ENCODE measurements around the gene CFAP92.
A peak's percentile ranks its signal among the peaks of the same experiment; 100 is the strongest.

The CFAP92 gene

DNA sequence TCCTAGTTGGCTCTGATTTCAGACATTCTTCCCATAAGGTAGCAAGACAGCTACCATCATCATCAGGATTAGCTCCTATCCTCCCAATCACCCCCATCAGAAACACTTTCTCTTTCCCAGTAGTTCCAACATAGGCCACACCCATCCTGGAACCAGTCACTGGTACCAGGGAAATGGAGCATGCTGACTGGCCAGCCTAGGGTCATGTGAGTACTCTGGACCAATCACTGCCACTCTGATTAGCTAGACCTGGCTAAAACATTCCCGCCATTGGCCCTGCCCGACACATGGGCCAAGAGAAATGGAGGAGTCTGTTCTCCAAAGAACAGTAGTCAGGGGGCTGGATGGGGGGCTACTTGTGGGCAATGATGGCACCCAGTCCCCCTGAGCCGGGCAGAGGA lies 19.6 kb upstream of the CFAP92 start:
- DNase-seq (ENCODE audit: low spot score), result peak; percentile 43
- ChIA-PET CTCF (interaction anchor here (0.6 kb wide), 1 partner anchor 240 kb away, joined by 3 read pairs; no protein-coding TSS in a partner anchor), POLR2A (ENCODE audit: low non-redundant PET) (no interaction called here)
- H3K27ac ChIP-seq, result no peak overlapping the region
- TF ChIP-seq, protein P1, sequence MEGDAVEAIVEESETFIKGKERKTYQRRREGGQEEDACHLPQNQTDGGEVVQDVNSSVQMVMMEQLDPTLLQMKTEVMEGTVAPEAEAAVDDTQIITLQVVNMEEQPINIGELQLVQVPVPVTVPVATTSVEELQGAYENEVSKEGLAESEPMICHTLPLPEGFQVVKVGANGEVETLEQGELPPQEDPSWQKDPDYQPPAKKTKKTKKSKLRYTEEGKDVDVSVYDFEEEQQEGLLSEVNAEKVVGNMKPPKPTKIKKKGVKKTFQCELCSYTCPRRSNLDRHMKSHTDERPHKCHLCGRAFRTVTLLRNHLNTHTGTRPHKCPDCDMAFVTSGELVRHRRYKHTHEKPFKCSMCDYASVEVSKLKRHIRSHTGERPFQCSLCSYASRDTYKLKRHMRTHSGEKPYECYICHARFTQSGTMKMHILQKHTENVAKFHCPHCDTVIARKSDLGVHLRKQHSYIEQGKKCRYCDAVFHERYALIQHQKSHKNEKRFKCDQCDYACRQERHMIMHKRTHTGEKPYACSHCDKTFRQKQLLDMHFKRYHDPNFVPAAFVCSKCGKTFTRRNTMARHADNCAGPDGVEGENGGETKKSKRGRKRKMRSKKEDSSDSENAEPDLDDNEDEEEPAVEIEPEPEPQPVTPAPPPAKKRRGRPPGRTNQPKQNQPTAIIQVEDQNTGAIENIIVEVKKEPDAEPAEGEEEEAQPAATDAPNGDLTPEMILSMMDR (conservative IDR thresholded peaks at IDR 0.05; ENCODE audit: low read depth), result no peak

DNA sequence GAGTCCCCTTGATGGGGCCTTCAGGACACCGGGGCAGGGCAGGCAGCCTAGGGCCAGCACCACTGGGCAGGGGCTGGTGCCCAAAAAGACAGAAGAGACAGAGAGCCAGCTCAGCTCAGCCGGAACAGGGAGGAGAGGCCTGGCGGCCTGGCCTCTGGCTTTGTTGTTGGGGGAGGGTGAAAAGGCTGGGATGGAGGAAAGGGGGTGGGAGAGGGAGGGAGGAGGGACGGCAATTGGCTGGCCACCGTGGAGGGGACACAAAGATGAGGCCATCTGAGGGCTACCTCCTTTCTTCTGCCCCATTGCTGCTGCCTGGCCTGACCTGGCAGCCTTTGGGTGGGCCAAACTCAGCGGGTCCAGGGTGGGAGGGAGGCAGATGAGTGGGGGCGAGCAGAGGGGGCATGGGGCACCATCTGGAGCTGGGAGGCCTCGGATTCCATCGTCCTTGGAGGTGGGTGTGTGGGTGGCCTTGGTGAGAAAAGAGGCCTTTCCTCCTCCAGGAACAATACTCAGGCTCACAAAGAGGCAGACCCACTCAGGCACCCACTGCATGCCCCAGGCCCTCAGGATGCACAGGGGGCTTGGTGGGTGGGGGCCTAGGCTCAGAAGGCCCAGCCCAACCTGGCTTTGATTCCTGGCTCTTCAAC lies 16.6 kb upstream of the CFAP92 start:
- CTCF ChIA-PET, result interaction anchor here (1.6 kb wide), 1 partner anchor 17 kb away, joined by 4 read pairs; no protein-coding TSS in a partner anchor
- TF ChIP-seq, protein P1 (conservative IDR thresholded peaks at IDR 0.05; ENCODE audit: low read depth), result no peak
- no peak overlapping the region for H3K27ac ChIP-seq
- POLR2A ChIA-PET (ENCODE audit: low non-redundant PET), result interaction anchor here (1.0 kb wide), 1 partner anchor 17 kb away, joined by 3 read pairs; no protein-coding TSS in a partner anchor
- DNase-seq (ENCODE audit: low spot score), result no peak

DNA sequence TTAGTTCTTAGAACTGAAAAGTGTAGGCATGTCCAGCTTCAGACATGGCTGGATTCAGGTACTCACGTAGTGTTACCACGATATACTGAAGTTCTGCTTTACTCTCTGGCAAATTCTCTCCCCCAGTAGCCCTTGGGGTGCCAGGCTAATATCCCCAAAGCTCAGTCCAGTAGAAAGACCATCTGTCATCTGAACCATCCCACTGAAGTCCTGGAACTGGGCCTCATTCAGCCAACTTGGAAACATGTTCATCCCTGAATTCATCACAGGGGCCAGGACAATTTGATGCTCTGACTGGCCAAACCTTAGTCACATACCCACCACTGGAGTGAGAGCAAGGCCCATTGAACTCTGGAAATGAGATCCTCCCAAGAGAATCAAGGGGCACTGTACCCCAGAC lies 15.4 kb upstream of the CFAP92 start:
- CTCF ChIA-PET, result interaction anchor here (0.5 to 1.6 kb wide), 3 partner anchors 14 to 37 kb away, joined by 3 to 8 read pairs (median 4); no protein-coding TSS in a partner anchor
- DNase-seq (ENCODE audit: low spot score), result no peak
- H3K27ac ChIP-seq, result no peak overlapping the region
- POLR2A ChIA-PET (ENCODE audit: low non-redundant PET), result interaction anchor here (0.6 kb wide), 1 partner anchor 145 kb away, joined by 4 read pairs; no protein-coding TSS in a partner anchor
- TF ChIP-seq, protein P1 (conservative IDR thresholded peaks at IDR 0.05; ENCODE audit: low read depth), result no peak

DNA sequence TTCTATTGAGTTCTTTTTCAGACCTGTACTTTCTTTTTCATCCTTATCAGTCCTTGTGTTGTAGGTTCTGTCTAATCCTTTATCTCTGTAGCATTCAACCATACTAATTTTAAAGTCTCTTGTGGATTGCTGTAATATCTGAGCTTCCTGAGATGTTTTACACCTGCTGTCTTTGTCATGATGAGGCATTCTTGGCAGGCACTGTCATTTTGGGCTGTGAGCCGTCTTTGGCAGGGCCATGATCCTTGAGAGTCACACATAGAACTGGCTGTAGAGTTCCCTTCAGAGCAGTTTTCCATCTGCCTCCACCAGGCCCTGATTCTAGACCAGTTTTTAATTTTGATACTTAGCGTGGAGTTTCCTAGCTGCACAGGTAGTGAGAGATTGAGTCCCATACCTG lies 13.9 kb upstream of the CFAP92 start:
- CTCF ChIA-PET, result no interaction called here
- TF ChIP-seq, protein P1 (conservative IDR thresholded peaks at IDR 0.05; ENCODE audit: low read depth), result no peak
- DNase-seq (ENCODE audit: low spot score), result no peak
- H3K27ac ChIP-seq, result no peak overlapping the region
- POLR2A ChIA-PET (ENCODE audit: low non-redundant PET), result interaction anchor here (0.6 kb wide), 1 partner anchor 37 kb away, joined by 8 read pairs; no protein-coding TSS in a partner anchor

DNA sequence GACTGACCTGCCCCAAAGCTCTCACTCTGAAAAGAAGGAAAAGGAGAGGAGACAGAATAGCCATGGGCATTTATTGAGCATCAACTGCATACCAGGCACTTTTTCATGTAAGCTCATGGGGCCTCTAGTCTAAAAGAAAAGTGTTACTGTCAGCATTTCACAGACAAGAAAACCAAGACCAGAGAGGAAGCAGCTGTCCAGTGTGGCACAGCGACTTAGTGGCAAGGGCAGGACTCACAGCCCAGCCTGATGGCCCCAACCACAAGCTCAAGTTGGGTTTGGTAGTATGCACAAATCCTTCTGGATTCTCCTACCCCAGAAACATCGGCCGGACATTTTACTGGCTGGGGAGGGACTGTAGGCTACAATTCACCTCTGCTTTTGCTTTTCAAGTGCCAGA lies 13.0 kb upstream of the CFAP92 start:
- H3K27ac ChIP-seq, result no peak overlapping the region
- DNase-seq (ENCODE audit: low spot score), result no peak
- ChIA-PET CTCF (interaction anchor here (0.7 kb wide), 1 partner anchor 9 kb away, joined by 3 read pairs; no protein-coding TSS in a partner anchor), POLR2A (ENCODE audit: low non-redundant PET) (no interaction called here)
- TF ChIP-seq, protein P1 (conservative IDR thresholded peaks at IDR 0.05; ENCODE audit: low read depth), result no peak

DNA sequence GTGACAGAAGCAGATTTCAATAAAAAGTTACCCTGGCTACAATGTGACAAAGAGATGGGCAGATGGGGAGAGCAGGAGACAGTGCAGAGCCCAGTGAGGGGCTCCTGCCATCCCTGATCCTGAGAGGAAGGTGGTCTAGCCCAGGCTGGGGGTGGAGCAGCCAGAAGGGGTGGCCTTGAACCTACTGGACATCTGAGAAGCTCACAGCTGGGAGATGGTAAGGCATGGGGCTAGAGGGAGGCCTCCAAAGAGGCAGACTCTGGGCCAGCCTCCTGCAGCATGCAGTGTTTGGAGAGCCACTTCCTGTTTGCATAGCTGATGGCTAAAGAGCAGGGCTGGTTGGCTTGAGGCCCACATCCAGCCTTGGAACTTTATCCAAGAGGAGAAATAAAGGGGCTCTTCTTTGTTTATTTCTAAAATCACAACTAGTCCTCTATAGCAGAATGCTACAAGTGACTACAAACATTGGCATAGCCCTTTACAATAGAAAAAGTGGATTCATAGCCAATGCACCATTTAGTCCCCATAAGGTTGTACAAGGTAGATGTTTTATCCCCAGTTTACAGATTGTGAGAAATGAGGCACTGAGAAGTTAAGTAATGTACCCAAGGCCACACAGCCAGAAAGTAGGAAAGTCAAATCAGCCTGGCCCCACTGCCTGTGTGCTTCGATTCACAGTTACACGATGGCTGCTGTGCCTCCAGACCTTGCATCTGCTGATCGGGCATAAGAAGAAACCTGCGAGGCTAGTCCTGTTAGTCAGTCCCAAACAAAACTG lies 11.8 kb upstream of the CFAP92 start:
- POLR2A ChIA-PET (ENCODE audit: low non-redundant PET), result no interaction called here
- no peak overlapping the region for H3K27ac ChIP-seq
- TF ChIP-seq, protein P1 (conservative IDR thresholded peaks at IDR 0.05; ENCODE audit: low read depth), result no peak
- no peak for DNase-seq (ENCODE audit: low spot score)
- CTCF ChIA-PET, result no interaction called here
